WTC11 (cell line): ENCODE data around the gene IL13RA1.

Source experiments
- ATF1 ChIP-seq: sonication (generic); formaldehyde crosslinking; IDR thresholded peaks from 2 replicates; pipeline ENCODE4 v1.8.1; 2023; ENCODE audit warnings: mild to moderate bottlenecking, moderate library complexity, missing genetic modification reagents
- ATF2 ChIP-seq: sonication (generic); formaldehyde crosslinking; IDR thresholded peaks from 2 replicates; pipeline ENCODE4 v1.8.1; 2022; ENCODE audit warnings: low read depth, missing genetic modification reagents, borderline replicate concordance
- CREB1 ChIP-seq: sonication (generic); formaldehyde crosslinking; IDR thresholded peaks from 2 replicates; pipeline ENCODE4 v1.8.0; 2023; ENCODE audit warnings: mild to moderate bottlenecking, missing genetic modification reagents
- CTCF ChIP-seq: fragments of 200-600 bp; IDR thresholded peaks from 2 replicates; pipeline ENCODE4 v1.8.0; 2022; ENCODE audit warnings: antibody characterized with exemption
- MLX ChIP-seq: sonication (generic); formaldehyde crosslinking; IDR thresholded peaks from 2 replicates; pipeline ENCODE4 v1.8.1; 2023; ENCODE audit warnings: mild to moderate bottlenecking, missing genetic modification reagents, moderate library complexity
- MXD4 ChIP-seq: fragments of 250-450 bp; sonication (Bioruptor Pico); IDR thresholded peaks from 2 replicates; pipeline ENCODE4 v1.8.0; 2021; ENCODE audit warnings: mild to moderate bottlenecking, moderate library complexity, borderline replicate concordance
- NFE2L1 ChIP-seq: sonication (generic); formaldehyde crosslinking; IDR thresholded peaks from 2 replicates; pipeline ENCODE4 v1.8.1; 2023; ENCODE audit warnings: missing genetic modification reagents
- STAT6 ChIP-seq: sonication (generic); formaldehyde crosslinking; conservative IDR thresholded peaks from 2 replicates; pipeline ENCODE4 v1.8.1; 2023; ENCODE audit warnings: mild to moderate bottlenecking, low read depth, missing genetic modification reagents, moderate library complexity
- USF2 ChIP-seq: sonication (generic); formaldehyde crosslinking; IDR thresholded peaks from 2 replicates; pipeline ENCODE4 v1.8.1; 2023; ENCODE audit warnings: mild to moderate bottlenecking, missing genetic modification reagents, moderate library complexity
- ZBTB21 ChIP-seq: sonication (generic); formaldehyde crosslinking; IDR thresholded peaks from 2 replicates; pipeline ENCODE4 v1.8.1; 2023; ENCODE audit warnings: mild to moderate bottlenecking, missing genetic modification reagents, borderline replicate concordance
- ZNF425 ChIP-seq: fragments of 250-450 bp; sonication (Bioruptor Pico); conservative IDR thresholded peaks from 2 replicates; pipeline ENCODE4 v1.9.0; 2021; ENCODE audit warnings: mild to moderate bottlenecking
- ZNF512 ChIP-seq: sonication (generic); formaldehyde crosslinking; IDR thresholded peaks from 2 replicates; pipeline ENCODE4 v1.8.1; 2022; ENCODE audit warnings: missing genetic modification reagents, borderline replicate concordance

- TF ChIP-seq NFE2L1 (CRISPR knock-in tag): no peak
- TF ChIP-seq CTCF: no peak
- no peak for TF ChIP-seq ZNF425 (CRISPR knock-in tag)
- no peak for TF ChIP-seq ZNF512 (CRISPR knock-in tag)
- TF ChIP-seq ZBTB21: no peak
- no peak for TF ChIP-seq STAT6
- no peak for TF ChIP-seq ATF2
- TF ChIP-seq USF2 (CRISPR knock-in tag): no peak
- TF ChIP-seq ATF1: no peak
- no peak for TF ChIP-seq CREB1 (CRISPR knock-in tag)
- no peak for TF ChIP-seq MXD4 (CRISPR knock-in tag)
- TF ChIP-seq MLX (CRISPR knock-in tag): no peak
Measured at GRCh38 chrX:118724365-118724764, 3.0 kb upstream of the IL13RA1 start.
